Measurements from ENCODE around the gene KIF26B. TPM values are rescaled to one million over a fixed set of nuclear protein-coding genes. Genes with fewer than 3 reads are reported as not detected.

The KIF26B gene
- total and polyA plus RNA-seq, 2 of the 4 experiments (the other 2 are of a cell fraction): 0.53 to 0.54 TPM

DNA sequence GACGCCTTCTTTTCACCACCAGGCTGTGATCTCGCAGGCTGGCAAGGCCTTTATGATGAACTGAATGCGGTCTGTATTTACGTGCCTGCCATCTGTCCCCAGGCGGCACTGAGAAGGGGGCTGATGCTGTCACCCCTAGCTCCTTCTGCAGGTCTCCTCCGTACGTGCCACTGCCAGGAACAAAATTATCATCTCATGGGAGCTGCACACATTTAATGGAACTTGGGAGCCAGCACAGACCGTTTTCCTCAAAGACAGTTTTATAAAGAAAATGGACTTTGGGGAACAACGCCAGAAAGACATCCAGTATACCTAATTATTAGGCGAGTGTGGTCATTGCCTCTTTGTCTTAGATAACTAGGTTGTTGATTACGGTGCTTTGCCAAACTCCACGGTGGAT is 434.5 kb downstream of the KIF26B start:
- H2BK5ac ChIP-seq (ENCODE audit: low read depth, low read length, poor library complexity, severe bottlenecking): no peak overlapping the region
- H2BK120ac ChIP-seq (ENCODE audit: low read depth, low read length): no peak overlapping the region
- DNase-seq (no peak), ATAC-seq (ENCODE audit: low read depth) (no peak)
- H3K4ac ChIP-seq (ENCODE audit: low read depth, low read length): no peak overlapping the region
- no peak overlapping the region for H2AK9ac ChIP-seq (replicated peaks; ENCODE audit: low read depth, low read length, poor library complexity)
- no peak overlapping the region for H3K4me3 ChIP-seq (ENCODE audit: insufficient read depth, low read depth, low read length)
- H3K14ac ChIP-seq (replicated peaks; ENCODE audit: low read depth, low read length): no peak overlapping the region
- no peak overlapping the region for H3K27ac ChIP-seq (ENCODE audit: insufficient read depth, low read length)
- no TSS peak for BruUV-seq (replicated peaks)
- no peak overlapping the region for H4K5ac ChIP-seq (ENCODE audit: low read depth, low read length)
- WGBS, 2 experiments (ENCODE audit: extremely low coverage in 2 of 2, insufficient read length in 1 of 2): 76% methylated on average over 6 of the region's 12 CpGs; no CpG with 5 or more reads in 1 of the 2 experiments
- H3K4me1 ChIP-seq (ENCODE audit: control insufficient read depth, insufficient read depth, low read length): peaks cover 5% of the 10 kb centered on the region
- ChIA-PET CTCF (no interaction called here), POLR2A (ENCODE audit: unreplicated experiment) (no interaction called here)
- in situ Hi-C loops (cut with MboI; ENCODE audit: low sequenced_read_pairs) (no loop called here), dilution Hi-C loops (cut with HindIII; ENCODE audit: low sequenced_read_pairs, unreplicated experiment) (no loop called here), intact Hi-C loops (cut with micrococcal nuclease) (no loop called here)
- no peaks in the 10 kb centered on the region for H3K36me3 ChIP-seq (ENCODE audit: control insufficient read depth, insufficient read depth, low read length)
- 0 out of 4 replicates have a peak overlapping the region, but pooled peaks of 1 of the 2 experiments have one; percentile 44 for H4K8ac ChIP-seq (ENCODE audit: low read depth in 2 of 2, low read length in 2 of 2)
- no peaks in the 10 kb centered on the region; the same call in 1 of the 2 replicates for H3K27me3 ChIP-seq (ENCODE audit: control insufficient read depth, insufficient read depth, low read length)
- no peak overlapping the region for H3K4me2 ChIP-seq (ENCODE audit: low read depth, low read length)
- H2AK5ac ChIP-seq (ENCODE audit: low read depth, low read length): no peak overlapping the region
- H2BK15ac ChIP-seq (ENCODE audit: low read depth, low read length): no peak overlapping the region
- TF ChIP-seq RFX5 (IDR thresholded peaks at IDR 0.05; ENCODE audit: low read depth, low read length): no peak
- TF ChIP-seq BHLHE40 (IDR thresholded peaks at IDR 0.05; ENCODE audit: low read depth, low read length): no peak
- TF ChIP-seq MAFK (IDR thresholded peaks at IDR 0.05; ENCODE audit: low read depth, low read length): no peak
- TF ChIP-seq RAD21 (IDR thresholded peaks at IDR 0.05; ENCODE audit: low read length): no peak
- no peak for TF ChIP-seq MAZ (IDR thresholded peaks at IDR 0.05; ENCODE audit: borderline replicate concordance, low read depth, low read length)
- TF ChIP-seq CTCF (conservative IDR thresholded peaks at IDR 0.05; ENCODE audit: low read depth, low read length): no peak
- TF ChIP-seq USF2 (IDR thresholded peaks at IDR 0.05; ENCODE audit: low read depth, low read length): no peak
- no peak for TF ChIP-seq ELK1 (IDR thresholded peaks at IDR 0.05; ENCODE audit: borderline replicate concordance, low read depth, low read length)
- no peak for TF ChIP-seq MXI1 (IDR thresholded peaks at IDR 0.05; ENCODE audit: borderline replicate concordance, low read depth, low read length)
- TF ChIP-seq CHD1 (IDR thresholded peaks at IDR 0.05; ENCODE audit: low read depth, low read length): no peak
- TF ChIP-seq CEBPB (IDR thresholded peaks at IDR 0.05; ENCODE audit: low read depth, low read length): no peak
- no peak for TF ChIP-seq POLR2A (IDR thresholded peaks at IDR 0.05; ENCODE audit: low read depth, low read length)
- TF ChIP-seq SMC3 (IDR thresholded peaks at IDR 0.05; ENCODE audit: low read depth, low read length): no peak
- TF ChIP-seq FOS (IDR thresholded peaks at IDR 0.05; ENCODE audit: low read depth, low read length): no peak
- no peak for TF ChIP-seq NFE2L2 (IDR thresholded peaks at IDR 0.05; ENCODE audit: low read depth, low read length)
- no peak for TF ChIP-seq RCOR1 (IDR thresholded peaks at IDR 0.05; ENCODE audit: insufficient replicate concordance, low read length)
- H4K91ac ChIP-seq (ENCODE audit: insufficient read depth, low read depth, low read length): no peak overlapping the region
- no peak overlapping the region for H3K9ac ChIP-seq (ENCODE audit: low read depth, low read length)
- no peak overlapping the region for H3K23ac ChIP-seq (ENCODE audit: low read depth, low read length)
- no peaks in the 10 kb centered on the region for H3K79me1 ChIP-seq (ENCODE audit: low read depth in 1 of 2, low read length in 2 of 2)
- H3K9me3 ChIP-seq (ENCODE audit: control insufficient read depth, insufficient read depth, low read length): no peaks in the 10 kb centered on the region
- H3K9me1 ChIP-seq (ENCODE audit: insufficient read depth, low read length): no peaks in the 10 kb centered on the region
- no peak overlapping the region for H3K18ac ChIP-seq (ENCODE audit: low read depth, low read length)
- H2BK20ac ChIP-seq (ENCODE audit: low read depth, low read length): no peak overlapping the region
- no peak overlapping the region for H3K56ac ChIP-seq (ENCODE audit: extremely low read depth, insufficient read depth, low read length)
- no peaks in the 10 kb centered on the region for H4K20me1 ChIP-seq (ENCODE audit: insufficient read depth, low read length)
- no peak overlapping the region for H2AFZ ChIP-seq (replicated peaks; ENCODE audit: low read length, poor library complexity)

Data from IMR-90 (cell line).